AG09319 (cell line): ENCODE results near the gene ADAMTS17.

Experiments used
- DNase-seq: peaks from one replicate; pipeline ENCODE4 v3.0.0-alpha.2; 2010; ENCODE audit warnings: low read depth; ENCODE audit errors: extremely low read depth
- CTCF ChIP-seq: IDR thresholded peaks from 2 replicates; pipeline ENCODE4 v1.5.1; 2011; ENCODE audit warnings: low read depth, mild to moderate bottlenecking, inconsistent platforms, low read length, moderate library complexity

ADAMTS17 gene

GRCh38 chr15:99984491-99985243 is 357.1 kb downstream of the ADAMTS17 start:
- no peak for DNase-seq
- no peak for TF ChIP-seq CTCF

GRCh38 chr15:99983886-99984286 is 357.9 kb downstream of the ADAMTS17 start:
- TF ChIP-seq CTCF = no peak
- DNase-seq = no peak

GRCh38 chr15:99983171-99983885 is 358.4 kb downstream of the ADAMTS17 start:
- no peak for TF ChIP-seq CTCF
- DNase-seq = no peak

- no peak for TF ChIP-seq CTCF
- no peak for DNase-seq
Measured at GRCh38 chr15:99982662-99983061, 359.1 kb downstream of the ADAMTS17 start.

- DNase-seq = no peak
- TF ChIP-seq CTCF = no peak
Measured at GRCh38 chr15:99981839-99982658, 359.7 kb downstream of the ADAMTS17 start.

- no peak for DNase-seq
- no peak for TF ChIP-seq CTCF
Measured at GRCh38 chr15:99981191-99981647, 360.6 kb downstream of the ADAMTS17 start.
